Measurements from ENCODE around the gene MAPT. TPM values are rescaled to one million over a fixed set of nuclear protein-coding genes. Genes with fewer than 3 reads are reported as not detected.

MAPT gene
- polyA plus RNA-seq, 1 experiment, result 0.16 TPM

GRCh38 chr17:45963889-45964288 lies 69.5 kb downstream of the MAPT start:
- Histone ChIP-seq H3K27me3 (ENCODE audit: control insufficient read depth, insufficient read depth, low read length) (peaks cover 9% of the 10 kb centered on the region), H3K4me3 (ENCODE audit: low read depth, low read length) (no peak overlapping the region), H3K36me3 (ENCODE audit: control insufficient read depth, insufficient read depth, low read length) (no peaks in the 10 kb centered on the region)
- POLR2A ChIA-PET, result no interaction called here
- CTCF ChIA-PET, result interaction anchor here (0.6 kb wide), 1 partner anchor 9 kb away, joined by 3 read pairs; no protein-coding TSS in a partner anchor
- TF ChIP-seq CTCF (IDR thresholded peaks at IDR 0.05; ENCODE audit: insufficient read depth, low read depth, low read length), result no peak
- DNase-seq (ENCODE audit: low read depth), result no peak

GRCh38 chr17:45964634-45965033 lies 70.3 kb downstream of the MAPT start:
- no peak overlapping the region for H3K4me3 ChIP-seq (ENCODE audit: low read depth, low read length)
- TF ChIP-seq CTCF (IDR thresholded peaks at IDR 0.05; ENCODE audit: insufficient read depth, low read depth, low read length), result no peak
- no peaks in the 10 kb centered on the region for H3K36me3 ChIP-seq (ENCODE audit: control insufficient read depth, insufficient read depth, low read length)
- peaks cover 9% of the 10 kb centered on the region for H3K27me3 ChIP-seq (ENCODE audit: control insufficient read depth, insufficient read depth, low read length)
- DNase-seq (ENCODE audit: low read depth), result no peak
- ChIA-PET CTCF (interaction anchor here (0.6 kb wide), 1 partner anchor 10 kb away, joined by 3 read pairs; no protein-coding TSS in a partner anchor), POLR2A (no interaction called here)

- CTCF ChIA-PET, result no interaction called here
- Histone ChIP-seq H3K36me3 (ENCODE audit: control insufficient read depth, insufficient read depth, low read length) (no peaks in the 10 kb centered on the region), H3K27me3 (ENCODE audit: control insufficient read depth, insufficient read depth, low read length) (peaks cover 6% of the 10 kb centered on the region), H3K4me3 (ENCODE audit: low read depth, low read length) (no peak overlapping the region)
- POLR2A ChIA-PET, result no interaction called here
- TF ChIP-seq CTCF (IDR thresholded peaks at IDR 0.05; ENCODE audit: insufficient read depth, low read depth, low read length), result no peak
- no peak for DNase-seq (ENCODE audit: low read depth)
Observed at GRCh38 chr17:45965812-45966211, 71.5 kb downstream of the MAPT start.

GRCh38 chr17:45966606-45967280 lies 72.4 kb downstream of the MAPT start:
- TF ChIP-seq CTCF (IDR thresholded peaks at IDR 0.05; ENCODE audit: insufficient read depth, low read depth, low read length), result no peak
- H3K36me3 ChIP-seq (ENCODE audit: control insufficient read depth, insufficient read depth, low read length), result no peaks in the 10 kb centered on the region
- H3K4me3 ChIP-seq (ENCODE audit: low read depth, low read length), result no peak overlapping the region
- POLR2A ChIA-PET, result no interaction called here
- CTCF ChIA-PET, result no interaction called here
- no peak for DNase-seq (ENCODE audit: low read depth)
- peaks cover 6% of the 10 kb centered on the region for H3K27me3 ChIP-seq (ENCODE audit: control insufficient read depth, insufficient read depth, low read length)

GRCh38 chr17:45967378-45967777 lies 73.0 kb downstream of the MAPT start:
- TF ChIP-seq CTCF (IDR thresholded peaks at IDR 0.05; ENCODE audit: insufficient read depth, low read depth, low read length), result no peak
- H3K27me3 ChIP-seq (ENCODE audit: control insufficient read depth, insufficient read depth, low read length), result peaks cover 8% of the 10 kb centered on the region
- no peak for DNase-seq (ENCODE audit: low read depth)
- H3K36me3 ChIP-seq (ENCODE audit: control insufficient read depth, insufficient read depth, low read length), result no peaks in the 10 kb centered on the region
- H3K4me3 ChIP-seq (ENCODE audit: low read depth, low read length), result no peak overlapping the region
- POLR2A ChIA-PET, result no interaction called here
- CTCF ChIA-PET, result interaction anchor here (1.1 kb wide), 1 partner anchor 319 kb away, joined by 3 read pairs; no protein-coding TSS in a partner anchor
